Right renal pelvis (tissue), 4 donors: Measurements from ENCODE around the gene MSMP. TPM values are rescaled to one million over a fixed set of nuclear protein-coding genes. Genes with fewer than 3 reads are reported as not detected.

Source experiments
- DNase-seq, 4 donors: peaks; one replicate each; pipeline ENCODE4 v3.0.0-alpha.2; 2013; ENCODE audit warnings: low read depth in 4 of 4, low spot score in 3 of 4, missing footprints in 1 of 4
- polyA plus RNA-seq, 4 donors: library from polyadenylated mRNA; unstranded; fragments of 120-200 nt; gene quantifications; one replicate each; pipeline ENCODE4 v1.2.1, GENCODE V29; 2013; ENCODE audit not compliant: insufficient read length in 4 of 4

Gene MSMP
- polyA plus RNA-seq, result 1 to 10 TPM in 1 of 4 donors, not detected in 3; 2.2 TPM

GRCh38 chr9:35754264-35754663 lies at the start of gene MSMP:
Gene MSMP (minus strand): TSS chr9:35754276. CDS start chr9:35754129, 147 bp downstream.
- no peak for DNase-seq

GRCh38 chr9:35801328-35802128 lies 47.5 kb upstream of the MSMP start:
- no peak for DNase-seq

GRCh38 chr9:35800530-35800929 lies 46.5 kb upstream of the MSMP start:
- no peak for DNase-seq

- DNase-seq, result no peak
These were observed 44.7 kb upstream of the MSMP start for GRCh38 chr9:35798658-35799374.

GRCh38 chr9:35797311-35798109 lies 43.4 kb upstream of the MSMP start:
- no peak for DNase-seq

GRCh38 chr9:35795695-35796094 lies 41.6 kb upstream of the MSMP start:
- no peak for DNase-seq

- no peak for DNase-seq
These were observed 39.4 kb upstream of the MSMP start for GRCh38 chr9:35793461-35793860.

- no peak for DNase-seq
These were observed 38.8 kb upstream of the MSMP start for GRCh38 chr9:35792826-35793225.

GRCh38 chr9:35792024-35792813 lies 38.1 kb upstream of the MSMP start:
- DNase-seq, result no peak

GRCh38 chr9:35791297-35791921 lies 37.3 kb upstream of the MSMP start, which contains the start of gene NPR2:
Gene NPR2 (plus strand): TSS chr9:35791591. CDS start chr9:35792409, 818 bp downstream.
- DNase-seq, result peak in 1 of 4 donors; percentile 16

- peak; percentile 65 to 78 (median 75) for DNase-seq
These were observed 36.6 kb upstream of the MSMP start for GRCh38 chr9:35790385-35791296.

GRCh38 chr9:35790025-35790384 lies 35.9 kb upstream of the MSMP start:
- DNase-seq, result no peak

GRCh38 chr9:35789541-35789940 lies 35.5 kb upstream of the MSMP start:
- no peak for DNase-seq

GRCh38 chr9:35783418-35783817 lies 29.3 kb upstream of the MSMP start:
- DNase-seq, result no peak

- no peak for DNase-seq
These were observed 27.0 kb upstream of the MSMP start for GRCh38 chr9:35781066-35781465.

- DNase-seq, result no peak
These were observed 24.4 kb upstream of the MSMP start for GRCh38 chr9:35778496-35778895.

GRCh38 chr9:35776018-35776417 lies 21.9 kb upstream of the MSMP start:
- DNase-seq, result no peak

- no peak for DNase-seq
These were observed 21.0 kb upstream of the MSMP start for GRCh38 chr9:35774907-35775635.
